Activated CD8-positive, alpha-beta T cell treated with anti-CD3 and anti-CD28 coated beads for 36 hours (primary cell): ENCODE results near the gene SLC29A2. TPM values are rescaled to one million over a fixed set of nuclear protein-coding genes. Genes with fewer than 3 reads are reported as not detected.

ENCODE experiments used
- ATAC-seq: fragments of 200-7000 bp; cut with Tn5 transposase; one replicate; pipeline ENCODE4 v1.10.0; 2021; ENCODE audit warnings: mild to moderate bottlenecking, moderate library complexity
- CTCF ChIA-PET: fragments of 350-600 bp; sonication (Branson Sonifier 250); formaldehyde crosslinking; loops from one replicate; lab custom pipeline; 2021; ENCODE audit warnings: antibody characterized with exemption; lab: Charles Lee
- POLR2A ChIA-PET: fragments of 350-600 bp; sonication (Branson Sonifier 250); formaldehyde crosslinking; loops from one replicate; lab custom pipeline; 2021; ENCODE audit warnings: antibody characterized with exemption; lab: Charles Lee
- DNase-seq: peaks from one replicate; pipeline ENCODE4 v3.0.0-alpha.2; 2020
- H3K27ac Mint-ChIP-seq: one replicate; pipeline ENCODE4 v1.8.0; 2021; ENCODE audit warnings: mild to moderate bottlenecking, mixed read lengths
- H3K27me3 Mint-ChIP-seq: one replicate; pipeline ENCODE4 v1.8.0; 2021; ENCODE audit warnings: mixed read lengths
- H3K36me3 Mint-ChIP-seq: one replicate; pipeline ENCODE4 v1.8.0; 2021; ENCODE audit warnings: low read depth, mixed read lengths
- H3K4me1 Mint-ChIP-seq: one replicate; pipeline ENCODE4 v1.8.0; 2021; ENCODE audit warnings: low read depth, mixed read lengths
- H3K4me3 Mint-ChIP-seq: one replicate; pipeline ENCODE4 v1.8.0; 2021; ENCODE audit warnings: mild to moderate bottlenecking, moderate library complexity, mixed read lengths
- H3K9me3 Mint-ChIP-seq: one replicate; pipeline ENCODE4 v1.8.0; 2021; ENCODE audit warnings: mixed read lengths
- intact Hi-C: fragments of 100-400 bp; cut with micrococcal nuclease; formaldehyde crosslinking; loops from one replicate; pipeline ENCODE4 v1.10.0; 2022
- total RNA-seq, 2 experiments: library from RNA; stranded (reverse); gene quantifications; one replicate each; pipeline ENCODE4 v1.2.3, GENCODE V29; 2021
- TF ChIP-seq, protein P1 (sequence below): fragments of 200-600 bp; IDR thresholded peaks from one replicate; pipeline ENCODE4 v1.8.0; 2022; ENCODE audit warnings: antibody characterized with exemption, mild to moderate bottlenecking

The SLC29A2 gene
- total RNA-seq, 2 experiments from 2014 or later, result 11.8 to 12.2 TPM

DNA sequence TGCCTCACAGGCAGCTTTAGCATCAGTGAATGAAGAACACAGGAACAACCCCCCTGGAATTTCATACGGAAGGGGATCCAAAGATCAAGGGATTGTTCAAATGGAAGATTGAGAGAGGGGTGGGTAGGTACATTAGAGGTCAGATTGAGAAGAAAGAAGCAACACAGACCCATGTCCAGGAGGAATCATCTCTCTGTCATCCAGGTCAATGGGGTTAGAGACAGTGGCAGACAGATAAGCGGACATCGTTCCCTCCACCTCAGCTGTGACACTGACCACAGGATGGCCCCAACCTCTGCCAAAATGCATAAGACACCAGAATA, 47.4 kb upstream of the SLC29A2 start:
- Mint-ChIP-seq H3K9me3 (no peaks in the 10 kb centered on the region), H3K4me1 (peaks cover 31% of the 10 kb centered on the region), H3K36me3 (no peaks in the 10 kb centered on the region), H3K27ac (no peak overlapping the region), H3K4me3 (peak overlapping the region; percentile 24), H3K27me3 (peaks cover 54% of the 10 kb centered on the region)
- DNase-seq, result no peak
- intact Hi-C loops, result no loop called here
- TF ChIP-seq, protein P1, sequence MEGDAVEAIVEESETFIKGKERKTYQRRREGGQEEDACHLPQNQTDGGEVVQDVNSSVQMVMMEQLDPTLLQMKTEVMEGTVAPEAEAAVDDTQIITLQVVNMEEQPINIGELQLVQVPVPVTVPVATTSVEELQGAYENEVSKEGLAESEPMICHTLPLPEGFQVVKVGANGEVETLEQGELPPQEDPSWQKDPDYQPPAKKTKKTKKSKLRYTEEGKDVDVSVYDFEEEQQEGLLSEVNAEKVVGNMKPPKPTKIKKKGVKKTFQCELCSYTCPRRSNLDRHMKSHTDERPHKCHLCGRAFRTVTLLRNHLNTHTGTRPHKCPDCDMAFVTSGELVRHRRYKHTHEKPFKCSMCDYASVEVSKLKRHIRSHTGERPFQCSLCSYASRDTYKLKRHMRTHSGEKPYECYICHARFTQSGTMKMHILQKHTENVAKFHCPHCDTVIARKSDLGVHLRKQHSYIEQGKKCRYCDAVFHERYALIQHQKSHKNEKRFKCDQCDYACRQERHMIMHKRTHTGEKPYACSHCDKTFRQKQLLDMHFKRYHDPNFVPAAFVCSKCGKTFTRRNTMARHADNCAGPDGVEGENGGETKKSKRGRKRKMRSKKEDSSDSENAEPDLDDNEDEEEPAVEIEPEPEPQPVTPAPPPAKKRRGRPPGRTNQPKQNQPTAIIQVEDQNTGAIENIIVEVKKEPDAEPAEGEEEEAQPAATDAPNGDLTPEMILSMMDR, result no peak
- ATAC-seq, result no peak
- CTCF ChIA-PET, result interaction anchor here (0.8 to 3.4 kb wide), 6 partner anchors 9 to 61 kb away, joined by 3 to 39 read pairs (median 16); partner anchors contain the start of genes DPP3 and MRPL11
- POLR2A ChIA-PET, result interaction anchor here (0.9 kb wide), 2 partner anchors 10 to 21 kb away, joined by 3 to 4 read pairs; no protein-coding TSS in a partner anchor

- Mint-ChIP-seq H3K4me1 (peaks cover 31% of the 10 kb centered on the region), H3K36me3 (no peaks in the 10 kb centered on the region), H3K9me3 (no peaks in the 10 kb centered on the region), H3K27me3 (peaks cover 57% of the 10 kb centered on the region), H3K4me3 (peak overlapping the region; percentile 24), H3K27ac (no peak overlapping the region)
- CTCF ChIA-PET, result interaction anchor here (0.7 to 4.1 kb wide), 18 partner anchors 10 to 260 kb away, joined by 3 to 39 read pairs (median 5); partner anchors contain the start of genes DPP3, MRPL11, PELI3 and RBM4B
- DNase-seq, result peak; percentile 90
- intact Hi-C loops, result no loop called here
- ATAC-seq, result peak; percentile 88
- POLR2A ChIA-PET, result interaction anchor here (0.8 to 0.9 kb wide), 3 partner anchors 9 to 21 kb away, joined by 3 to 4 read pairs (median 3); partner anchors contain the start of gene MRPL11
- TF ChIP-seq, protein P1, result peak; percentile 59
Measured at GRCh38 chr11:66418168-66418985, 46.8 kb upstream of the SLC29A2 start.

DNA sequence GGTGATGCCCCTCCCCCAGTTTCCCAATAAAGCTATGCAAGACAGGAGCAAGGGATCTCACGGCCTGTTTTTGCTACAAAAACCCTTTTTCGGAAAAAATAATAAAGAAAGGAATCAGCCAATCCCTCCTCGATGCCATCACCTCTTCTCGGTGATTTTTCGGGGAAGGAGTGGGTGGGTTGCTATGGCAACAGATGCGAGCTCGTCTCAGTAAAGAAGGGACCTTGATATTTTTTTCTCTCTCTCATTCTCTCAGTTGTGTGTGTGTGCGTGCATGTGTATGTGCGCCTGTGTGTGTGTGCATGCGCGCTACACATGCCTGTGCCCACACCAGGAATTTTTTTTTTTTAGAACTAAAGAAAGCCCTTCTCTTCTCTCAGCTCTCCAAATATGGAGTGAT, 45.4 kb upstream of the SLC29A2 start:
- Mint-ChIP-seq H3K4me1 (peaks cover 31% of the 10 kb centered on the region), H3K36me3 (no peaks in the 10 kb centered on the region), H3K27me3 (peaks cover 61% of the 10 kb centered on the region), H3K4me3 (no peak overlapping the region), H3K27ac (no peak overlapping the region), H3K9me3 (no peaks in the 10 kb centered on the region)
- intact Hi-C loops, result no loop called here
- TF ChIP-seq, protein P1, result no peak
- CTCF ChIA-PET, result interaction anchor here (1.0 to 4.1 kb wide), 6 partner anchors 9 to 261 kb away, joined by 3 to 39 read pairs (median 17); partner anchors contain the start of genes MRPL11 and RBM4B
- POLR2A ChIA-PET, result interaction anchor here (1.0 to 1.1 kb wide), 2 partner anchors 11 to 13 kb away, joined by 4 read pairs; no protein-coding TSS in a partner anchor
- no peak for ATAC-seq
- DNase-seq, result peak; percentile 62

DNA sequence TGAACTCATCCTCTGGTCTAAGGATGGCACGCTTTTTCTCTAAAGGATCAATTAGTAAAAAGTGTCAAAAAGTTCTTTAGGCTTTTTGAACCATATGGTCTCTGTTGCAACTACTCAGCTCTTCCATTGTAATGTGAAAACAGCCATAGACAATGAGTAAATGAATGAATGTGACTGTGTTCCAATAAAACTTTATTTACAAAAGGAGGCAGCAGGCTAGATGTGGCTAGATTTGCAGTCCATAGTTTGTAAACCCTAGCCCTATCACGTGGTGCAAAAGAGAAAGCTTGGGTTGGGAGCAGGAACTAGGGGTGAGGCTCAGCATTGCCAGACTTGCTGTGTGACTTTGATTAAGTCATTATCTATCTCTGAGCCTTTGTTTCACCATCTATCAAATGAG, 43.9 kb upstream of the SLC29A2 start:
- Mint-ChIP-seq H3K4me3 (no peak overlapping the region), H3K4me1 (peaks cover 31% of the 10 kb centered on the region), H3K9me3 (no peaks in the 10 kb centered on the region), H3K27me3 (peaks cover 63% of the 10 kb centered on the region), H3K36me3 (no peaks in the 10 kb centered on the region), H3K27ac (no peak overlapping the region)
- POLR2A ChIA-PET, result interaction anchor here (1.3 kb wide), 1 partner anchor 40 kb away, joined by 3 read pairs; no protein-coding TSS in a partner anchor
- ATAC-seq, result no peak
- TF ChIP-seq, protein P1, result no peak
- CTCF ChIA-PET, result interaction anchor here (0.9 to 4.1 kb wide), 6 partner anchors 24 to 163 kb away, joined by 3 to 22 read pairs (median 3); partner anchors contain the start of gene MRPL11
- no peak for DNase-seq
- intact Hi-C loops, result no loop called here
